HCT116 (cell line): ENCODE data around the gene HAPLN3. TPM values are rescaled to one million over a fixed set of nuclear protein-coding genes. Genes with fewer than 3 reads are reported as not detected.

Experiments
- ATAC-seq: fragments of 200-7000 bp; cut with Tn5 transposase; 2 replicates; pipeline ENCODE4 v1.9.1; 2020; ENCODE audit warnings: mild to moderate bottlenecking, moderate library complexity
- BruUV-seq: library from RNA; stranded (reverse); fragments of 400-500 nt; replicated peaks from 2 replicates; lab custom pipeline; 2021; lab: Mats Ljungman, UMichigan
- CTCF ChIA-PET: fragments of 300-600 bp; sonication (Branson Sonifier 250); formaldehyde crosslinking; loops from one replicate; lab custom pipeline; 2021; ENCODE audit warnings: antibody characterized with exemption; lab: Charles Lee
- POLR2A ChIA-PET: fragments of 300-600, 350-600 bp; sonication (Branson Sonifier 250); formaldehyde crosslinking; loops from one replicate; lab custom pipeline; 2021; ENCODE audit warnings: antibody characterized with exemption; lab: Charles Lee
- RAD21 ChIA-PET, 2 experiments: fragments of 300-600 bp; sonication (Branson Sonifier 250); formaldehyde crosslinking; loops; one replicate each; lab custom pipeline; 2023; ENCODE audit warnings: low total read pairs in 2 of 2; ENCODE audit not compliant: uncharacterized antibody in 2 of 2, unreplicated experiment in 2 of 2, low non-redundant PET in 1 of 2; lab: Charles Lee
- DNase-seq: peaks from one replicate; pipeline ENCODE4 v3.0.0-alpha.2; 2010; ENCODE audit warnings: low read depth, low spot score
- H2AFZ ChIP-seq: fragments of 200-600 bp; shearing (Covaris generic), sonication (generic); 2 replicates; pipeline ENCODE4 v1.6.1; 2017; ENCODE audit warnings: low read depth, mixed run types, mixed read lengths, antibody characterized with exemption, low read length; ENCODE audit not compliant: poor library complexity, severe bottlenecking
- H3K27ac ChIP-seq: 2 replicates; pipeline ENCODE4 v1.5.1; 2012; ENCODE audit warnings: low read depth, low read length
- H3K27me3 ChIP-seq: fragments of 200-600 bp; sonication (generic); 2 replicates; pipeline ENCODE4 v1.6.1; 2016; ENCODE audit warnings: mixed run types, low read length, mixed read lengths; ENCODE audit not compliant: insufficient read depth
- H3K36me3 ChIP-seq, 2 experiments: fragments of 200-500 bp in 1 of 2; fragments of 200-600 bp in 1 of 2; sonication (Bioruptor generic) in 1 of 2; sonication (generic) in 1 of 2; 2 replicates each; pipeline versions ENCODE4 v1.5.1 to v1.6.1; 2014 to 2016; ENCODE audit warnings: low read length in 2 of 2, inconsistent platforms in 1 of 2, mixed read lengths in 1 of 2, mixed run types in 1 of 2; ENCODE audit not compliant: insufficient read depth in 2 of 2, control insufficient read depth in 1 of 2
- H3K4me1 ChIP-seq, 2 experiments: fragments of 200-600 bp in 1 of 2; sonication (generic) in 1 of 2; 2 replicates each; pipeline versions ENCODE4 v1.5.1 to v1.6.1; 2012 to 2017; ENCODE audit warnings: low read length in 2 of 2, inconsistent platforms in 1 of 2, mild to moderate bottlenecking in 1 of 2, mixed read lengths in 1 of 2, mixed run types in 1 of 2, moderate library complexity in 1 of 2; ENCODE audit not compliant: insufficient read depth in 2 of 2, control insufficient read depth in 1 of 2
- H3K4me2 ChIP-seq: fragments of 200-600 bp; sonication (generic); 2 replicates; pipeline ENCODE4 v1.6.1; 2017; ENCODE audit warnings: mixed run types, low read length, mixed read lengths
- H3K4me3 ChIP-seq, 2 experiments: fragments of 200-600 bp in 1 of 2; sonication (generic) in 1 of 2; replicated peaks in 1 of 2; 2 replicates each; pipeline ENCODE4 v1.5.1; 2011 to 2016; ENCODE audit warnings: low read length in 2 of 2, control low read depth in 1 of 2, low read depth in 1 of 2, mild to moderate bottlenecking in 1 of 2, mixed read lengths in 1 of 2, mixed run types in 1 of 2
- H3K79me2 ChIP-seq: fragments of 200-600 bp; sonication (generic); 2 replicates; pipeline ENCODE4 v1.6.1; 2017; ENCODE audit warnings: mild to moderate bottlenecking, mixed run types, low read length, moderate library complexity, mixed read lengths; ENCODE audit not compliant: insufficient read depth
- H3K9ac ChIP-seq: fragments of 200-600 bp; sonication (generic); 2 replicates; pipeline ENCODE4 v1.6.1; 2016; ENCODE audit warnings: low read length, mixed read lengths
- H3K9me2 ChIP-seq: fragments of 200-600 bp; sonication (generic), shearing (Covaris generic); 2 replicates; pipeline ENCODE4 v1.6.1; 2017; ENCODE audit warnings: mixed run types, mild to moderate bottlenecking, moderate library complexity; ENCODE audit not compliant: insufficient read depth
- H3K9me3 ChIP-seq, 2 experiments: fragments of 200-500 bp in 1 of 2; fragments of 200-600 bp in 1 of 2; sonication (Bioruptor generic) in 1 of 2; sonication (generic) in 1 of 2; 2 replicates each; pipeline ENCODE4 v1.6.1; 2014 to 2017; ENCODE audit warnings: low read length in 2 of 2, mixed read lengths in 2 of 2, inconsistent platforms in 1 of 2, low read depth in 1 of 2, mild to moderate bottlenecking in 1 of 2, mixed run types in 1 of 2, moderate library complexity in 1 of 2; ENCODE audit not compliant: control insufficient read depth in 1 of 2, insufficient read depth in 1 of 2
- H4K20me1 ChIP-seq: fragments of 200-600 bp; sonication (generic), shearing (Covaris generic); 2 replicates; pipeline ENCODE4 v1.6.1; 2017; ENCODE audit warnings: mixed run types, mild to moderate bottlenecking, moderate library complexity; ENCODE audit not compliant: insufficient read depth
- CBX3 ChIP-seq: IDR thresholded peaks from 2 replicates; pipeline ENCODE4 v1.6.1; 2012; ENCODE audit warnings: low read depth
- CEBPB ChIP-seq: IDR thresholded peaks from 2 replicates; pipeline ENCODE4 v1.6.1; 2012; ENCODE audit warnings: low read depth
- EGR1 ChIP-seq: IDR thresholded peaks from 2 replicates; pipeline ENCODE4 v1.6.1; 2012; ENCODE audit warnings: low read depth
- JUND ChIP-seq: IDR thresholded peaks from 2 replicates; pipeline ENCODE4 v1.6.1; 2012
- MAX ChIP-seq: IDR thresholded peaks from 2 replicates; pipeline ENCODE4 v1.6.1; 2012
- POLR2A ChIP-seq: IDR thresholded peaks from 2 replicates; pipeline ENCODE4 v1.7.0; 2011; ENCODE audit warnings: borderline replicate concordance; ENCODE audit not compliant: insufficient read depth, insufficient read length; ENCODE audit errors: extremely low read depth
- POLR2AphosphoS5 ChIP-seq: IDR thresholded peaks from 2 replicates; pipeline ENCODE4 v1.6.1; 2011; ENCODE audit warnings: mild to moderate bottlenecking, low read depth, low read length, moderate library complexity
- RAD21 ChIP-seq: IDR thresholded peaks from 2 replicates; pipeline ENCODE4 v1.6.1; 2012; ENCODE audit warnings: low read depth, mild to moderate bottlenecking
- REST ChIP-seq: IDR thresholded peaks from 2 replicates; pipeline ENCODE4 v1.6.1; 2012; ENCODE audit warnings: low read depth
- SP1 ChIP-seq: IDR thresholded peaks from 2 replicates; pipeline ENCODE4 v1.6.1; 2012; ENCODE audit warnings: low read depth
- SRF ChIP-seq: IDR thresholded peaks from 2 replicates; pipeline ENCODE4 v1.6.1; 2012; ENCODE audit warnings: low read depth
- TCF7L2 ChIP-seq: IDR thresholded peaks from 2 replicates; pipeline ENCODE4 v1.7.0; 2011; ENCODE audit warnings: borderline replicate concordance, inconsistent platforms; ENCODE audit not compliant: insufficient read depth, insufficient read length; ENCODE audit errors: extremely low read depth
- ZBTB33 ChIP-seq: IDR thresholded peaks from 2 replicates; pipeline ENCODE4 v1.6.1; 2011; ENCODE audit warnings: mild to moderate bottlenecking, low read length, moderate library complexity; ENCODE audit not compliant: insufficient replicate concordance; ENCODE audit errors: extremely low read depth
- ZFX ChIP-seq: fragments of 450-650 bp; IDR thresholded peaks from 2 replicates; pipeline ENCODE4 v1.6.1; 2017
- intact Hi-C: fragments of 100-400 bp; cut with micrococcal nuclease; formaldehyde crosslinking; loops from 2 replicates; pipeline ENCODE4 v1.10.0; 2022
- total RNA-seq: library from RNA; stranded (reverse); gene quantifications from one replicate; pipeline ENCODE4 v1.2.1, GENCODE V29; 2021; ENCODE audit not compliant: unreplicated experiment

The HAPLN3 gene
- total RNA-seq, 1 experiment from 2014 or later: 10.9 TPM

- POLR2A ChIA-PET: no interaction called here
- peak overlapping the region; percentile 98 for H2AFZ ChIP-seq
- intact Hi-C loops: no loop called here
These were observed 18.5 kb upstream of the HAPLN3 start for GRCh38 chr15:88913850-88914169.

GRCh38 chr15:88913017-88913849 lies 17.9 kb upstream of the HAPLN3 start, which contains the start of gene MFGE8:
TSS of gene MFGE8 (minus strand) at chr15:88913379. CDS start at chr15:88913319, 60 bp downstream.
- ChIA-PET RAD21 (no interaction called here), CTCF (interaction anchor here (1.2 to 4.2 kb wide), 2 partner anchors 8 to 16 kb away, joined by 4 to 16 read pairs; no protein-coding TSS in a partner anchor), POLR2A (no interaction called here)
- Histone ChIP-seq H3K4me1 (peaks cover 23 to 46% of the 10 kb centered on the region in 2 experiments), H3K9ac (peak within 1 kb of the TSS; percentile 70), H2AFZ (peak within 1 kb of the TSS; percentile 98), H3K36me3 (no peaks in the 10 kb centered on the region), H4K20me1 (no peaks in the 10 kb centered on the region), H3K27ac (peak within 1 kb of the TSS; percentile 84), H3K9me2 (no peaks in the 10 kb centered on the region), H3K27me3 (no peaks in the 10 kb centered on the region), H3K4me2 (peak within 1 kb of the TSS; percentile 94), H3K79me2 (0 out of 2 replicates have a peak, but pooled peaks cover 6% of the 10 kb centered on the region), H3K4me3 (peak within 1 kb of the TSS; percentile 69 to 76), H3K9me3 (no peaks in the 10 kb centered on the region)
- intact Hi-C loops: no loop called here
- ATAC-seq (peak; percentile 84), DNase-seq (no peak)
- no TSS peak for BruUV-seq
- peak; percentile 55; the same call in 1 of the 2 replicates for TF ChIP-seq EGR1
- TF ChIP-seq SRF: no peak
- TF ChIP-seq SP1: no peak
- no peak for TF ChIP-seq RAD21
- TF ChIP-seq ZBTB33: peak; percentile 31
- no peak for TF ChIP-seq REST
- peak; percentile 54 for TF ChIP-seq TCF7L2
- TF ChIP-seq JUND: no peak
- TF ChIP-seq POLR2AphosphoS5: peak; percentile 87
- TF ChIP-seq CEBPB: no peak
- peak; percentile 16 for TF ChIP-seq POLR2A
- peak; percentile 55; the same call in 1 of the 2 replicates for TF ChIP-seq MAX
- no peak for TF ChIP-seq ZFX

More at GRCh38 chr15:88913850-88914169, 18.5 kb upstream of the HAPLN3 start:
- DNase-seq: no peak
- Histone ChIP-seq H4K20me1 (no peaks in the 10 kb centered on the region), H3K9ac (peak overlapping the region; percentile 70), H3K79me2 (0 out of 2 replicates have a peak, but pooled peaks cover 6% of the 10 kb centered on the region), H3K9me2 (no peaks in the 10 kb centered on the region), H3K27ac (peak overlapping the region; percentile 84; the same call in 1 of the 2 replicates), H3K4me1 (peaks cover 28 to 52% of the 10 kb centered on the region in 2 experiments), H3K9me3 (no peaks in the 10 kb centered on the region), H3K27me3 (no peaks in the 10 kb centered on the region), H3K4me3 (peak overlapping the region in 1 of 2 experiments; percentile 76; a peak in 2 of 4 replicates), H3K4me2 (peak overlapping the region; percentile 94), H3K36me3 (no peaks in the 10 kb centered on the region)
- RAD21 ChIA-PET: no interaction called here
- TF ChIP-seq POLR2A (peak; percentile 88), CBX3 (no peak)
- TSS peak; percentile 85 for BruUV-seq
- CTCF ChIA-PET: interaction anchor here (1.2 to 4.2 kb wide), 2 partner anchors 9 to 17 kb away, joined by 4 to 16 read pairs; no protein-coding TSS in a partner anchor
- ATAC-seq: no peak
